GM12864 (cell line): ENCODE measurements around the gene RFX2.

Experiments
- DNase-seq: peaks from one replicate; pipeline ENCODE4 v3.0.0-alpha.2; 2011; ENCODE audit warnings: low read depth
- H3K4me3 ChIP-seq: 2 replicates; pipeline ENCODE4 v1.5.1; 2011; ENCODE audit warnings: mild to moderate bottlenecking, low read depth, low read length, control low read depth
- CTCF ChIP-seq: IDR thresholded peaks from 2 replicates; pipeline ENCODE4 v1.5.1; 2011; ENCODE audit warnings: low read depth, mild to moderate bottlenecking, moderate library complexity, low read length, control low read depth, inconsistent platforms; ENCODE audit errors: missing control alignments

The RFX2 gene

DNA sequence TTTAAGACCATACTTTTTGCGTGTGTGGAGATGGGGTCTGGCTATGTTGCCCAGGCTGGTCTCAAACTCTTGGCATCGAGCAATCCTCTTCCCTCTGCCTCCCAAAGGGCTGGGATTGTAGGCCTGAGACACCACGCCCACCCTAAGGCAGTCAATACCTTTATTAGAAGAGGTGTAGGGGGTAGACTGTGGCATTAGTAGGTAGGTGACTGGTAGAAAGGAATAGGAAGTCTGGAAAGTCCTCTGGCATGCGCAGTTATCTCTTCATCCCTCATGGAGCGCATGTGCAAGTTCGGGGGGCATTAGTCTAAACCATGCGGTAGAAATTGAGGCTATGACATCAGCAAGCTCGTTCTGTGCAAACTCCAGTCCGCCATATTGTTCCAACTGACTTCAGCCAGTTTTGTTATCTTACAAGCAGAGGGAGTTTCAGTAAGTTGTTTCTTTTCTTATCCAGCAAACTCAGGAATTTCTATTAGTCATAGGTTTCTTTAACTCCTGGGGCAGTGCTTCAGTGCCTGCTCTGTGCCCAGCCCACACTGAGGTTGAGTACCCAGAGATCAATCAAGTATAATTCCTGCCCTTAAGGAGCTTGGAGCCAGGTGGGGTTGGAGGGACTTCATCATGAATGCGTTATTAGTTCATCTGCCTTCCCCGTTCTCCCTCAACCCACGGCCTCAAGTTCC lies 125.1 kb downstream of the RFX2 start:
- DNase-seq, result no peak
- no peak overlapping the region for H3K4me3 ChIP-seq
- no peak for TF ChIP-seq CTCF

- TF ChIP-seq CTCF, result no peak
- no peak overlapping the region for H3K4me3 ChIP-seq
- DNase-seq, result no peak
These were observed 125.7 kb downstream of the RFX2 start for GRCh38 chr19:5984600-5984999.

DNA sequence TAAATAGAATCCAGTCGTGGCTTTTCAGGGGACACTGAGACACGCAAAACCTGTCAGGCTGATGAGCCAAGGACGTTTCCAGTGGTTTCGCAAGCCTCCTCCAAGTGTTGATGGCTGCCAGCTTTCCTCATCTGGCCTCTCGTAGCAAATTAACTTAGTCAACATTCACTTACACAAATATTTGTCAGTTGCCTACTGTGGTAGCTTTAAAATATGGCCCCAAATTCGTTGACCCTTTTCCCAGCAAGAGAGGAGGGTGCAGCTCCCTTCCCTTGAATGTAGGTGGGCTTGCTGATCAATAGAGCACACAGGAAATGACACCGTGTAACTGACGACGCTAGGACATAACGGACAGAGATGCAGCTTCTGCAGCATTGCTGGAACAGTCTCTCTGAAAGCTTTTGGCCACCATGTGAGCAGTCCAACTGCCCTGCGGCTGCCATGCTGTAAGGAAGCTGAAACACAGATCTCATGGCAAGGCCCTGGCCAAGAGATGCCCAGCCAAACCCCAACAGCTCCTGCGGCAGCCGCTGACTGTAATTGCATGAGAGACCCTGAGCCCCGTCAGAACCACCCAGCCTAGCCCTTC lies 126.8 kb downstream of the RFX2 start:
- DNase-seq, result no peak
- H3K4me3 ChIP-seq, result no peak overlapping the region

DNA sequence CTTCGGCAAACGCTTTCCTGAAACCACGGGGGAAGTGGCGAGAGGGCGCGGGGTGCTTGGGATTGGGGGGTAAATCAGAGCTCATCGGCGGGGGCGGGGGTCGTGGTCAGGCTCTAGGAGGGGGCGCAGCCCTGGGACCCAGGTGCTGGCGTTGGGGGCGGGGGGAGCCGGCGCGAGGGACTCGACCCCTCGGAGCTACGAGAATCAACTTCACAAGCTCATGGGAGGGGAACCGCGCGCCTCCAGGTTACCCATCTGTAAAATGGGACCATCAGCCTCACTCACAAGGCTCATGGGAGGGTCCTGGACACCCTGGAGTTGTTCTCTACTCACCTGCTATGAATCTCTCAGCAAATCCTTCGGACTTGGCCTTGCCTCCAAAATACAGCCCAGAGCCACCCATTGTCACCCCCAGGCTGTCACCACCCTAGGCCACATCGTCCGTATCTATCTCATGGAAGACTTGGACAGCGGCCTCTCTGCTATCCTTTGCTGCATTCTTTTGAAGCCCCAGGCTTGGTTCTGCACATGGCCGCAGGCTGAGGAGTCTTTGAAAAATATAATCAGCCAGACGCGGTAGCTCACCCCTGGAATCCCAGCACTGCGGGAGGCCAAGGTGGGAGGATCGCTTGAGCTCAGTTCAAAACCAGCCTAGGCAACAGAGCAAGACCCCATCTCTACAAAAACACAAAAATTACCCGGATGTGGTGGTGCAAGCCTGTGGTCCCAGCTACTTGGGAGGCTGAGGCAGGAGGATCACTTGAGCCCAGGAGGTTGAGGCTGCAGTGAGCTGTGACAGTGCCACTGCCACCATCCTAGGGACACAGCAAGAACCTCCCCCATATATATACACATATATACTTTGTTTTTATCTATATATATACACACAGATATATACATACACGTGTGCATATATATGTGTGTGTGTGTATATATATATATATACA lies 131.4 kb downstream of the RFX2 start:
- H3K4me3 ChIP-seq, result peak overlapping the region; percentile 80
- no peak for TF ChIP-seq CTCF
- no peak for DNase-seq

More for the DNA sequence above, 126.8 kb downstream of the RFX2 start:
- TF ChIP-seq CTCF, result no peak

DNA sequence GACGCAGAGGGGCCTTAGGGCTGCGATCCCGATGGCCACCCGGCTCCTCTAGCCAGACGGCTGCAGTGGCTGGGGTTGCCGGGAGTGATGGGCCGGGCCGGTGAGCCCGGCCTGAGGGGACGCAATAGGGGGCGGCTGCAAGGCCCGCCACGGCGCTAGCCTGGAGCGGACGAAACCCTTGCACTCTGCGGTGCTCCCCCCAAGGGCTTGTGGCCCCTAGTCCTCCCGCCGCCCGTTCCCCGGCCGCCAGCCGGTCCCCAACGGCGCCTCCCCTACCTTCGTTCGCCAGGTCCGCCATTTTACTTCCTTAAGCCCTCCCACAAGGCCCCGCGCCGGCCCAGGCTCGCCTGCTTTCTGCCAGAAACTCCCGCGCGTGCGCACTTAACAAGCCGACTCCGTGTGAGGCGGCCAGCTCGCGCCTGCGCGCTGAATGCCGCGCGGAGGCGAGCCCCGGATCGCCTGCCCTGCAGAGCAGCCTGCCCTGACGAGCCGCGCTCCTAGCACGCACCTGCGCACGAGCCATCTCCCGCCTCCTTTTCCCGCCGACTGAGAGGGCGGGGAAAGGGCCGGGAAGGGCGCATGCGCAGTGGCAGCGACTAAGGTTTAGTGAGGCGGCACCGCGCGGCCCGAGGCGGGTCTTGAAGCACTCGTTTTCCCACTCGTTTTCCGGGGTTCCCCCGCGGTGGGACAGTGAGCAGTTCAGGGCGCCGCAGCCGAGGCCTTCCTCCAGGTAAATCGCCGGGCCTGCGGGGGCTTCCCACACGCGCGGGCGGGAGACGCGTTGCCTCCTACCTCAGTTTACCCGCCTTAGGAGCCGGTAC lies 132.3 kb downstream of the RFX2 start, which contains the start of gene RANBP3:
Gene RANBP3 (minus strand): TSS at position 356 of the 821 bp plus-strand sequence. CDS start 58 bp downstream, at position 298.
- no peak for TF ChIP-seq CTCF
- H3K4me3 ChIP-seq, result peak within 1 kb of the TSS; percentile 88
- DNase-seq, result peak; percentile 95

- TF ChIP-seq CTCF, result no peak
- DNase-seq, result no peak
- H3K4me3 ChIP-seq, result peak overlapping the region; percentile 88
These were observed 133.0 kb downstream of the RFX2 start for GRCh38 chr19:5977222-5977784.
